Parathyroid adenoma (tissue), 2 donors: ENCODE data around the gene KDM3B.

Experiments used
- H2AFZ ChIP-seq: fragments of 300-600 bp; sonication (generic); one replicate; pipeline ENCODE4 v1.7.0; 2017; ENCODE audit warnings: antibody characterized with exemption, mild to moderate bottlenecking
- H3K27ac ChIP-seq: fragments of 300-600 bp; sonication (generic); one replicate; pipeline ENCODE4 v1.7.0; 2017
- H3K27me3 ChIP-seq: fragments of 300-600 bp; sonication (generic); one replicate; pipeline ENCODE4 v1.7.0; 2017; ENCODE audit warnings: low read length; ENCODE audit not compliant: control insufficient read depth, insufficient read depth
- H3K36me3 ChIP-seq: fragments of 300-600 bp; sonication (generic); one replicate; pipeline ENCODE4 v1.7.0; 2017; ENCODE audit warnings: low read length; ENCODE audit not compliant: control insufficient read depth, insufficient read depth
- H3K4me1 ChIP-seq: fragments of 300-600 bp; sonication (generic); one replicate; pipeline ENCODE4 v1.7.0; 2017; ENCODE audit warnings: control low read depth
- H3K4me2 ChIP-seq: fragments of 300-600 bp; sonication (generic); one replicate; pipeline ENCODE4 v1.7.0; 2017; ENCODE audit warnings: low read length
- H3K4me3 ChIP-seq: fragments of 300-600 bp; sonication (generic); one replicate; pipeline ENCODE4 v1.7.0; 2017; ENCODE audit warnings: low read depth, low read length
- H3K79me2 ChIP-seq: fragments of 300-600 bp; sonication (generic); one replicate; pipeline ENCODE4 v1.7.0; 2017; ENCODE audit warnings: control low read depth
- H3K9ac ChIP-seq: fragments of 300-600 bp; sonication (generic); one replicate; pipeline ENCODE4 v1.7.0; 2017; ENCODE audit warnings: mild to moderate bottlenecking
- H3K9me3 ChIP-seq: fragments of 300-600 bp; sonication (generic); one replicate; pipeline ENCODE4 v1.7.0; 2017; ENCODE audit warnings: low read length; ENCODE audit not compliant: control insufficient read depth
- CTCF ChIP-seq: fragments of 300-600 bp; sonication (generic); IDR thresholded peaks from one replicate; pipeline ENCODE4 v1.7.0; 2017; ENCODE audit warnings: antibody characterized with exemption, mild to moderate bottlenecking
- donor health status: primary hyperparathyroidism.

KDM3B gene

GRCh38 chr5:138444774-138445546 lies 92.5 kb downstream of the KDM3B start:
- Histone ChIP-seq H3K36me3 (no peaks in the 10 kb centered on the region), H3K9ac (no peak overlapping the region), H3K27ac (no peak overlapping the region), H3K4me3 (no peak overlapping the region), H3K4me1 (peaks cover 4% of the 10 kb centered on the region), H2AFZ (no peak overlapping the region), H3K79me2 (no peaks in the 10 kb centered on the region), H3K27me3 (no peaks in the 10 kb centered on the region), H3K9me3 (no peaks in the 10 kb centered on the region), H3K4me2 (no peak overlapping the region)
- no peak for TF ChIP-seq CTCF

- Histone ChIP-seq H3K27me3 (no peaks in the 10 kb centered on the region), H3K4me2 (no peak overlapping the region), H3K4me3 (no peak overlapping the region), H3K36me3 (no peaks in the 10 kb centered on the region), H3K27ac (no peak overlapping the region), H3K9me3 (no peaks in the 10 kb centered on the region), H3K9ac (no peak overlapping the region), H3K79me2 (no peaks in the 10 kb centered on the region), H3K4me1 (peaks cover 4% of the 10 kb centered on the region), H2AFZ (no peak overlapping the region)
- no peak for TF ChIP-seq CTCF
Observed at GRCh38 chr5:138445547-138446271, 93.2 kb downstream of the KDM3B start.

GRCh38 chr5:138448070-138448469 lies 95.6 kb downstream of the KDM3B start:
- H3K4me3 ChIP-seq = no peak overlapping the region
- H3K9me3 ChIP-seq = no peaks in the 10 kb centered on the region
- no peak overlapping the region for H3K4me2 ChIP-seq
- H2AFZ ChIP-seq = no peak overlapping the region
- no peak overlapping the region for H3K9ac ChIP-seq
- H3K4me1 ChIP-seq = peaks cover 4% of the 10 kb centered on the region
- TF ChIP-seq CTCF = no peak
- no peaks in the 10 kb centered on the region for H3K27me3 ChIP-seq
- no peaks in the 10 kb centered on the region for H3K79me2 ChIP-seq
- H3K27ac ChIP-seq = no peak overlapping the region
- no peaks in the 10 kb centered on the region for H3K36me3 ChIP-seq

- no peak overlapping the region for H3K9ac ChIP-seq
- H3K4me3 ChIP-seq = no peak overlapping the region
- H2AFZ ChIP-seq = no peak overlapping the region
- no peaks in the 10 kb centered on the region for H3K27me3 ChIP-seq
- no peak overlapping the region for H3K27ac ChIP-seq
- no peak overlapping the region for H3K4me2 ChIP-seq
- no peaks in the 10 kb centered on the region for H3K9me3 ChIP-seq
- H3K4me1 ChIP-seq = peaks cover 4% of the 10 kb centered on the region
- TF ChIP-seq CTCF = no peak
- H3K79me2 ChIP-seq = no peaks in the 10 kb centered on the region
- no peaks in the 10 kb centered on the region for H3K36me3 ChIP-seq
Observed at GRCh38 chr5:138448481-138449398, 96.3 kb downstream of the KDM3B start.
